Esophagus (tissue), 2 donors: ENCODE results near the gene ORAI3. TPM values are rescaled to one million over a fixed set of nuclear protein-coding genes. Genes with fewer than 3 reads are reported as not detected.

Experiments
- H3K27ac ChIP-seq, 2 donors: one replicate each; pipeline ENCODE4 v1.5.1; 2013; ENCODE audit warnings: low read depth in 2 of 2, mild to moderate bottlenecking in 2 of 2, inconsistent platforms in 1 of 2, low read length in 1 of 2, moderate library complexity in 1 of 2
- H3K27me3 ChIP-seq, 2 donors: one replicate each; pipeline ENCODE4 v1.6.1; 2013; ENCODE audit warnings: low read length in 2 of 2, control low read depth in 1 of 2, mild to moderate bottlenecking in 1 of 2; ENCODE audit not compliant: insufficient read depth in 2 of 2, control insufficient read depth in 1 of 2
- H3K36me3 ChIP-seq, 2 donors: one replicate each; pipeline ENCODE4 v1.6.1; 2013; ENCODE audit warnings: low read length in 1 of 2; ENCODE audit not compliant: control insufficient read depth in 2 of 2, insufficient read depth in 2 of 2
- H3K4me1 ChIP-seq, 2 donors: one replicate each; pipeline ENCODE4 v1.6.1; 2013; ENCODE audit warnings: low read length in 1 of 2; ENCODE audit not compliant: control insufficient read depth in 2 of 2, insufficient read depth in 2 of 2
- H3K4me3 ChIP-seq, 2 donors: one replicate each; pipeline ENCODE4 v1.5.1; 2013; ENCODE audit warnings: low read length in 2 of 2, mild to moderate bottlenecking in 2 of 2, low read depth in 1 of 2, moderate library complexity in 1 of 2
- H3K9me3 ChIP-seq, 2 donors: one replicate each; pipeline ENCODE4 v1.6.1; 2013; ENCODE audit warnings: mild to moderate bottlenecking in 2 of 2, low read depth in 1 of 2, low read length in 1 of 2, moderate library complexity in 1 of 2; ENCODE audit not compliant: control insufficient read depth in 2 of 2, insufficient read depth in 1 of 2
- WGBS, 2 donors: extraction: QIAGEN DNeasy Blood & Tissue Kit; methylation state at CpG; one replicate each; pipeline ENCODE4 v1.1.7; 2013; 5-methylcytosine and 5-hydroxymethylcytosine counted together
- polyA plus RNA-seq, 2 donors: library from polyadenylated mRNA; stranded (reverse); fragments of 200-250 nt; gene quantifications; one replicate each; pipeline ENCODE4 v1.2.3, GENCODE V29; 2013
- donor health status: healthy with polysubstance abuse.
- donor health status: Bipolar disorder and iron deficiency.

Gene ORAI3
- polyA plus RNA-seq, 2 donors = 8.5 to 11.6 TPM

DNA sequence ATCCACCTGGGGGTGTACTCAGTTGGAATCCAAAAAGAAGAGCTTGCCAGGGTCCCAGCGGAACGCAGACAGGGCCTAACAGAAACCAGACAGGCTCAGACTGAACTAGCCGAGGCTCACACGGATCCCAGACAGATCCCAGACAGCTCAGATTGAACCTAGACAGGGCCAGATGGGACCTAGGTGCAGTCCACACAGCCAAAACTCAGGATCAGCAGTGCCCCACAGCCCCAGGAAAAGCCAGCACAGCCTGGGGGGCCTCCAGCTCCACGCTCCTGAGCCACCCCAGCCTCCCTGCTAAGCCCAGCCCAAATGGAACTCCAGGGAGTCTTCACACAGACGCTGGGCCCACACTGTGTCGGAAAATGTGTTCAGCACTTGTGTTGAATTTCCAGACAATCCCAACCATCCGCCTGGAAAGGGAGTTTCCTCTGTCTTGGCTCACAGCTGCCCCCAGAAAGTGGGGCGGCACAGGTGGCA lies 54.0 kb downstream of the ORAI3 start:
- no peak overlapping the region for H3K4me3 ChIP-seq
- WGBS, 2 donors = 48 to 73% methylated on average over 9 of the region's 9 CpGs

DNA sequence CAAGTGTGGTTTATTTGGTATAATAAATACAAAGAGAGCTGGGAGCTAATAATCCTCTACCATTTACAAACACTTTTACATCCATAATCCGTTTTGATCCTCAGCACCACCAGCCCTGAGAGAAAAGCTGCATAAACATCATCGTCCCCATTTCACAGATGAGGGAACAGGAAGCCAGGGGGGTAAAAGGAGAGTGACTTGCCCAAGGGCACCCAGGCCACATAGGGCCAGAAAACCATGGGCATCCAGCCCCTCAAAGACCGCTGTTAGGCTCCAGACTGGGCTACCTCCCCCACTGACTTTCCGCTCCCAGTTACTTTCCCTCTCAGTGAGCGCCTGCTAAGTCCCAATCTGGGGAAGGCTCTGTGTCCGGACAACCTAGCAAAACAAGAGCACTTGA lies 54.9 kb downstream of the ORAI3 start:
- H3K9me3 ChIP-seq = no peaks in the 10 kb centered on the region
- peak overlapping the region in 1 of 2 donors; percentile 93 for H3K27ac ChIP-seq
- H3K27me3 ChIP-seq = no peaks in the 10 kb centered on the region
- peaks cover 4 to 18% of the 10 kb centered on the region in 2 donors for H3K4me1 ChIP-seq
- H3K36me3 ChIP-seq = no peaks in the 10 kb centered on the region
- H3K4me3 ChIP-seq = no peak overlapping the region
- WGBS, 2 donors = 80 to 84% methylated on average over 6 of the region's 6 CpGs

More for the DNA sequence above, 54.0 kb downstream of the ORAI3 start:
- no peaks in the 10 kb centered on the region for H3K36me3 ChIP-seq
- no peaks in the 10 kb centered on the region for H3K27me3 ChIP-seq
- no peaks in the 10 kb centered on the region for H3K9me3 ChIP-seq
- peaks cover 4 to 19% of the 10 kb centered on the region in 2 donors for H3K4me1 ChIP-seq
- H3K27ac ChIP-seq = peak overlapping the region; percentile 73 to 93

Other genes with a start within 250 kb of the ORAI3 start
- gene SRCAP, start 249.9 kb upstream of the ORAI3 start, polyA plus RNA-seq = 10 to 100 TPM in 1 of 2 donors, 1 to 10 TPM in 1; 4.9 to 20.9 TPM
- gene PHKG2, start 200.6 kb upstream of the ORAI3 start, polyA plus RNA-seq = 10 to 100 TPM; 23.2 to 34.8 TPM
- gene CFAP119, start 187.0 kb upstream of the ORAI3 start, polyA plus RNA-seq = 1 to 10 TPM; 3.5 to 6.2 TPM
- gene RNF40, start 186.7 kb upstream of the ORAI3 start, polyA plus RNA-seq = 10 to 100 TPM; 39.9 to 64.1 TPM
- gene ZNF629, start 161.9 kb upstream of the ORAI3 start, polyA plus RNA-seq = 1 to 10 TPM; 3.4 to 4.9 TPM
- gene BCL7C, start 55.0 kb upstream of the ORAI3 start, polyA plus RNA-seq = 10 to 100 TPM; 21.8 to 33.9 TPM
- gene CTF1, start 52.5 kb upstream of the ORAI3 start, polyA plus RNA-seq = 1 to 10 TPM; 2.2 to 3.3 TPM
- gene FBXL19, start 25.5 kb upstream of the ORAI3 start, polyA plus RNA-seq = 10 to 100 TPM; 10.7 to 35.6 TPM
- gene SETD1A, start 8.7 kb downstream of the ORAI3 start, polyA plus RNA-seq = 1 to 10 TPM; 6.8 to 9.6 TPM
- gene HSD3B7, start 36.1 kb downstream of the ORAI3 start, polyA plus RNA-seq = 10 to 100 TPM in 1 of 2 donors, 1 to 10 TPM in 1; 6.6 to 12.1 TPM
- 1 to 10 TPM in 1 of 2 donors, under 1 TPM in 1; 0.29 to 1.6 TPM for gene STX1B, start 61.6 kb downstream of the ORAI3 start, polyA plus RNA-seq
- gene STX4, start 84.5 kb downstream of the ORAI3 start, polyA plus RNA-seq = 10 to 100 TPM; 49.7 to 54.1 TPM
- gene ZNF668, start 125.2 kb downstream of the ORAI3 start, polyA plus RNA-seq = 1 to 10 TPM; 5.8 to 6.6 TPM
- gene ZNF646, start 125.4 kb downstream of the ORAI3 start, polyA plus RNA-seq = 1 to 10 TPM; 3.4 to 8.1 TPM
- gene PRSS53, start 139.9 kb downstream of the ORAI3 start, polyA plus RNA-seq = 1 to 10 TPM in 1 of 2 donors, under 1 TPM in 1; 1.00 to 2.9 TPM
- gene VKORC1, start 145.7 kb downstream of the ORAI3 start, polyA plus RNA-seq = 10 to 100 TPM; 18.5 to 39.2 TPM
- gene BCKDK, start 159.3 kb downstream of the ORAI3 start, polyA plus RNA-seq = 10 to 100 TPM; 13.0 to 23.1 TPM
- gene KAT8, start 168.6 kb downstream of the ORAI3 start, polyA plus RNA-seq = 10 to 100 TPM; 28.3 to 33.6 TPM
- gene PRSS8, start 186.7 kb downstream of the ORAI3 start, polyA plus RNA-seq = 100 to 1,000 TPM in 1 of 2 donors, 10 to 100 TPM in 1; 64.3 to 201 TPM
- gene PRSS36, start 201.0 kb downstream of the ORAI3 start, polyA plus RNA-seq = 1 to 10 TPM; 1.7 to 2.4 TPM
- gene FUS, start 231.1 kb downstream of the ORAI3 start, polyA plus RNA-seq = 100 to 1,000 TPM; 134 to 170 TPM